Stimulated activated effector memory CD8-positive, alpha-beta T cell treated with anti-CD3 and anti-CD28 coated beads, Interleukin-12 subunit alpha, Interleukin-12 subunit beta, amount 100 ng/mL, for 72 hours (primary cell): ENCODE results near the gene ZNG1E.
A peak's percentile ranks its signal among the peaks of the same experiment; 100 is the strongest.
"Not testable (repeated sequence)": the region's sequence is repeated elsewhere in the genome, so short reads cannot be mapped to it uniquely, and the experiment has no call there.

Experiments used
- ATAC-seq: fragments of 150-1000 bp; cut with Tn5 transposase; 2 replicates; pipeline ENCODE4 v1.10.0; 2021
- DNase-seq, 2 donors: peaks; one replicate each; pipeline ENCODE4 v3.0.0; 2021 to 2022; ENCODE audit warnings: low spot score in 2 of 2
- H3K27ac Mint-ChIP-seq: one replicate; pipeline ENCODE4 v1.8.0; 2022; ENCODE audit warnings: mild to moderate bottlenecking, mixed read lengths
- H3K36me3 Mint-ChIP-seq: one replicate; pipeline ENCODE4 v1.8.0; 2022; ENCODE audit warnings: mild to moderate bottlenecking, mixed read lengths
- H3K4me1 Mint-ChIP-seq: one replicate; pipeline ENCODE4 v1.8.0; 2022; ENCODE audit warnings: mixed read lengths
- H3K4me3 Mint-ChIP-seq: one replicate; pipeline ENCODE4 v1.8.0; 2022; ENCODE audit warnings: mild to moderate bottlenecking, mixed read lengths
- H3K9me3 Mint-ChIP-seq: one replicate; pipeline ENCODE4 v1.8.0; 2022; ENCODE audit warnings: mixed read lengths

The ZNG1E gene

DNA sequence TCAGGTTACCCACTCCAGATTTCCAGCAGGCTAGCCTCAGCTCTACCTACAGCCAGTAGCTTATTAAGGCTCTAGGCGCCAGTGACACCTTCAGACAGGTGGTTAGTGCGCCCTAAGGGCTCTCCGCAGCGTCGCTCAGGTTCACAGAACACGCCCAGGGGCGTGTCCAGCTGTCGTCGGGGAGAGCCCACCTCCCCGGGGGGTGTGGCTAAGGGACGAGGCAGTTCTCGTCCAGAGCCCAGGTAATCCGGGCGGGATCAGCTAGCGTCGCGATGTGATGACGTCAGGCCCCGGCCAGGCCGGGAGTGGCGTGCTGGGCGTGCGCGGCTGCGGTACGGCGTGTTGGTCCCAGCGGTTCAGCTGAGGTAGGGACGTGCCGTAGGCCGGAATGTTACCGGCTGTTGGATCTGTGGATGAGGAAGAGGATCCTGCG, at the start of gene ZNG1E:
Gene ZNG1E, plus strand, starts transcription at position 340 of the 433 bp plus-strand sequence. Its CDS starts 49 bp downstream, at position 389.
- H3K27ac Mint-ChIP-seq, result peak within 1 kb of the TSS; percentile 58
- not testable (repeated sequence) for ATAC-seq, H3K36me3 Mint-ChIP-seq, H3K9me3 Mint-ChIP-seq
- peak within 1 kb of the TSS; percentile 63 for H3K4me3 Mint-ChIP-seq
- peaks cover 12% of the 10 kb centered on the region for H3K4me1 Mint-ChIP-seq
- DNase-seq, result peak; percentile 52 to 79

DNA sequence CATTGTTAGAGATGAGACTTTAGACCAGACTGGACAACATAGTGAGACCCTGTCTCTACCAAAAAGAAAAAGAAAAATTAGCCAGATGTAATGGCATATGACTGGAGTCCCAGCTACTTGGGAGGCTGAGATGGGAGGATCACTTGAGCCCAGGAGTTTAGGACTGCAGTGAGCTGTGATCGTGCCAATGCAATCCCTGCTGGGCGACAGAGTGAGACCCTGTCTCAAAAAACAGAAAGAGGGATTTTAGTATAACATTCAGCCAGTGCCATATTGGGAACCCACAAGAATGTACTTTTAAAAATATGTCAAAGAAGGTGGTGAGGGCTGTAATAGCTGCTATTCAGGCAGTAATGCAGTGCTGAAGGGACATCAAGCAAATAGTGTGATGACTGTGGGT, 2.1 kb upstream of the ZNG1E start:
- not testable (repeated sequence) for H3K36me3 Mint-ChIP-seq, H3K9me3 Mint-ChIP-seq, H3K4me3 Mint-ChIP-seq, DNase-seq, H3K27ac Mint-ChIP-seq, ATAC-seq
- H3K4me1 Mint-ChIP-seq, result peaks cover 12% of the 10 kb centered on the region

DNA sequence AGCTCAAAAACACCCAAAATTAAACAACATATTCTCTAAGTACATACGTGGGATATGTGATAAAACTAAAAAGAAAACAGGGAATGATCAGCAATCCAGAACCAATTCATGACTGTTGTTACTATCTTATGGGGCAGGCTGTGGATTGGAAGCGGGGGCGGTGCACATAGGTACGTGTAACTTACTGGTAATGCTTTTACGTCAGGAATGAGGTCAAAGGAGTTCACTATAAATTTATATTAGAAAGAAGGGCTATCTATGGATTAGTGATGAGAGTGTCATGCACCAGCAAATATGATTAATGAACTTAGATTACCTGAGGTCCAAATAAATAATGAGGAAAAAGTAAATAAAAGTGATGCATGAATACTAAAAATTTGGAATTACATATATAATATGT, 710 bp upstream of the ZNG1E start:
- not testable (repeated sequence) for H3K9me3 Mint-ChIP-seq, DNase-seq, ATAC-seq, H3K36me3 Mint-ChIP-seq
- peak overlapping the region; percentile 58 for H3K27ac Mint-ChIP-seq
- H3K4me3 Mint-ChIP-seq, result peak overlapping the region; percentile 63
- H3K4me1 Mint-ChIP-seq, result peaks cover 12% of the 10 kb centered on the region

DNA sequence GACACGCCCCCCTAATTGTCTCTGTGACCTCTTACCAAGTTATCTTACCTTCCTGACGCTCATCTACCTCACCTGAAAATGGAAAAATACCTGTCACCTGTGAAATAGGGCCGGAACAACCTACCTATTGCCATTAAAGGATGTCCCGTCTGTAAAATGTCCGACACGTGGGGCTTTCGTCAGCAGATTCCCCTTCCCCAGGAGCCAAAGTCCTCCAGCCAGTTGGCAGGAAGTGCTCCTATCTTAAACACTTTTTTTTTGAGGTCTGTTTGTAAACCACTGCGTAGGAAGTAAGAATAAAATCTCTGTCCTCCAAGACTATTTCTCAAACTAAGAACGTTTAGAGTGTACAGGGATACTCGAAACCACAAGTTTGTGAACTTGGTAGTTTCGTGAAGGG, 661 bp downstream of the ZNG1E start:
- H3K27ac Mint-ChIP-seq, H3K9me3 Mint-ChIP-seq, ATAC-seq: not testable (repeated sequence)
- H3K4me1 Mint-ChIP-seq, result peaks cover 12% of the 10 kb centered on the region
- peaks cover 12% of the 10 kb centered on the region for H3K36me3 Mint-ChIP-seq
- peak overlapping the region; percentile 63 for H3K4me3 Mint-ChIP-seq
- peak in 1 of 2 donors; percentile 59 for DNase-seq

GRCh38 chr9:65678533-65678932, 2.8 kb downstream of the ZNG1E start:
- Mint-ChIP-seq H3K36me3 (peaks cover 17% of the 10 kb centered on the region), H3K4me1 (peaks cover 12% of the 10 kb centered on the region)
- not testable (repeated sequence) for H3K27ac Mint-ChIP-seq, DNase-seq, H3K4me3 Mint-ChIP-seq, H3K9me3 Mint-ChIP-seq, ATAC-seq

DNA sequence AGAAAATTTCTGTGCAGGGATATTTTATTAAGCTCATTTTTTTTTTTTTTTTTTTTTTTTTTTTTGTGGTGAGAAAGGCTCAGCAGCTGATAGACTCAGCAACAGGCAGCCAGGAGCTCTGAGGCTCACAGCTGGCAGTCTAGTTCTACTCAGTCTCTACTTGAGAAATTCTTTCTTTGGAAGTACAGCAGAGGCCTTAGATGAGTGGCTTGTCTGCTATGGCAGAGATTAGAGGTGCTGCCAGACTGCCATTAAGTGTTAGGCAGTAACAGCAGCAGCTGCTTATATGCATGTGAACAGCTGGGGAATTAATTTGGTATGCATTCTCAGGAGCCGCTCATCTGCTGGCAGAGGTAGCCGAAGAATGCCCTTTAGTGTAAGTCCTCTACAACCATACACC, 27.8 kb downstream of the ZNG1E start:
- not testable (repeated sequence) for H3K9me3 Mint-ChIP-seq, H3K4me3 Mint-ChIP-seq, H3K4me1 Mint-ChIP-seq, DNase-seq, H3K27ac Mint-ChIP-seq, ATAC-seq
- peaks cover 11% of the 10 kb centered on the region for H3K36me3 Mint-ChIP-seq

- H3K27ac Mint-ChIP-seq, H3K4me3 Mint-ChIP-seq, ATAC-seq, H3K9me3 Mint-ChIP-seq, H3K36me3 Mint-ChIP-seq, DNase-seq, H3K4me1 Mint-ChIP-seq: not testable (repeated sequence)
Measured at GRCh38 chr9:65714445-65714844, 38.7 kb downstream of the ZNG1E start.

GRCh38 chr9:65737096-65737564, 61.4 kb downstream of the ZNG1E start, which contains the start of gene FOXD4L4:
Gene FOXD4L4 (plus strand): TSS chr9:65737146. CDS start chr9:65737146, 0 bp downstream.
- not testable (repeated sequence) for ATAC-seq, H3K27ac Mint-ChIP-seq, H3K36me3 Mint-ChIP-seq, H3K4me1 Mint-ChIP-seq, H3K9me3 Mint-ChIP-seq
- peak within 1 kb of the TSS; percentile 28 for H3K4me3 Mint-ChIP-seq
- DNase-seq, result peak in 1 of 2 donors; percentile 44

GRCh38 chr9:65738133-65738532, 62.4 kb downstream of the ZNG1E start:
- not testable (repeated sequence) for H3K36me3 Mint-ChIP-seq, H3K27ac Mint-ChIP-seq, H3K4me1 Mint-ChIP-seq, H3K9me3 Mint-ChIP-seq, ATAC-seq, DNase-seq
- peak overlapping the region; percentile 28 for H3K4me3 Mint-ChIP-seq
